ENCODE results near the gene ATF6B.

- TF ChIP-seq EZH2 (IDR thresholded peaks at IDR 0.05; ENCODE audit: insufficient read depth, poor library complexity, severe bottlenecking) = no peak
- no peak for TF ChIP-seq EZH2phosphoT487 (IDR thresholded peaks at IDR 0.05; ENCODE audit: insufficient read depth, low read depth)
Observed at GRCh38 chr6:32096087-32096393, 32.0 kb downstream of the ATF6B start.

Data from GM23248 (cell line).